ENCODE results near the gene ZSWIM3.
A peak's percentile ranks its signal among the peaks of the same experiment; 100 is the strongest.

The ZSWIM3 gene

GRCh38 chr20:45918182-45918737 lies 60.8 kb downstream of the ZSWIM3 start:
- Histone ChIP-seq H3K9me2 (replicated peaks; ENCODE audit: low read depth, low read length) (no peaks in the 10 kb centered on the region), H3K4me2 (ENCODE audit: low read depth, low read length, poor library complexity, severe bottlenecking) (no peak overlapping the region), H4K20me1 (ENCODE audit: insufficient read depth, low read length, poor library complexity, severe bottlenecking) (no peaks in the 10 kb centered on the region), H3K36me3 (ENCODE audit: insufficient read depth, low read length) (no peaks in the 10 kb centered on the region), H3K9ac (ENCODE audit: low read depth, low read length, poor library complexity, severe bottlenecking) (no peak overlapping the region), H3K4me1 (ENCODE audit: insufficient read depth, low read length, poor library complexity, severe bottlenecking) (no peaks in the 10 kb centered on the region), H3K79me2 (ENCODE audit: insufficient read depth, low read length) (no peaks in the 10 kb centered on the region), H3K27me3 (ENCODE audit: insufficient read depth, low read length, poor library complexity, severe bottlenecking) (no peaks in the 10 kb centered on the region), H2AFZ (ENCODE audit: low read length) (0 out of 2 replicates have a peak overlapping the region, but pooled peaks have one; percentile 7), H3F3A (ENCODE audit: low read depth) (no peaks in the 10 kb centered on the region), H3K4me3 (ENCODE audit: low read length, poor library complexity, severe bottlenecking) (no peak overlapping the region), H3K9me3 (ENCODE audit: insufficient read depth, low read depth, low read length) (no peaks in the 10 kb centered on the region)
- TF ChIP-seq CTCF (conservative IDR thresholded peaks at IDR 0.05; ENCODE audit: low read length) (no peak), EZH2phosphoT487 (IDR thresholded peaks at IDR 0.05; ENCODE audit: borderline replicate concordance) (no peak)

GRCh38 chr20:45918779-45919537 lies 61.5 kb downstream of the ZSWIM3 start:
- Histone ChIP-seq H3K9ac (ENCODE audit: low read depth, low read length, poor library complexity, severe bottlenecking) (no peak overlapping the region), H3K4me3 (ENCODE audit: low read length, poor library complexity, severe bottlenecking) (no peak overlapping the region), H3F3A (ENCODE audit: low read depth) (no peaks in the 10 kb centered on the region), H3K9me2 (replicated peaks; ENCODE audit: low read depth, low read length) (no peaks in the 10 kb centered on the region), H3K27me3 (ENCODE audit: insufficient read depth, low read length, poor library complexity, severe bottlenecking) (no peaks in the 10 kb centered on the region), H3K36me3 (ENCODE audit: insufficient read depth, low read length) (no peaks in the 10 kb centered on the region), H3K9me3 (ENCODE audit: insufficient read depth, low read depth, low read length) (no peaks in the 10 kb centered on the region), H2AFZ (ENCODE audit: low read length) (no peak overlapping the region), H4K20me1 (ENCODE audit: insufficient read depth, low read length, poor library complexity, severe bottlenecking) (no peaks in the 10 kb centered on the region), H3K4me2 (ENCODE audit: low read depth, low read length, poor library complexity, severe bottlenecking) (no peak overlapping the region), H3K79me2 (ENCODE audit: insufficient read depth, low read length) (no peaks in the 10 kb centered on the region), H3K4me1 (ENCODE audit: insufficient read depth, low read length, poor library complexity, severe bottlenecking) (no peaks in the 10 kb centered on the region)
- TF ChIP-seq CTCF (conservative IDR thresholded peaks at IDR 0.05; ENCODE audit: low read length) (no peak), EZH2phosphoT487 (IDR thresholded peaks at IDR 0.05; ENCODE audit: borderline replicate concordance) (no peak)

DNA sequence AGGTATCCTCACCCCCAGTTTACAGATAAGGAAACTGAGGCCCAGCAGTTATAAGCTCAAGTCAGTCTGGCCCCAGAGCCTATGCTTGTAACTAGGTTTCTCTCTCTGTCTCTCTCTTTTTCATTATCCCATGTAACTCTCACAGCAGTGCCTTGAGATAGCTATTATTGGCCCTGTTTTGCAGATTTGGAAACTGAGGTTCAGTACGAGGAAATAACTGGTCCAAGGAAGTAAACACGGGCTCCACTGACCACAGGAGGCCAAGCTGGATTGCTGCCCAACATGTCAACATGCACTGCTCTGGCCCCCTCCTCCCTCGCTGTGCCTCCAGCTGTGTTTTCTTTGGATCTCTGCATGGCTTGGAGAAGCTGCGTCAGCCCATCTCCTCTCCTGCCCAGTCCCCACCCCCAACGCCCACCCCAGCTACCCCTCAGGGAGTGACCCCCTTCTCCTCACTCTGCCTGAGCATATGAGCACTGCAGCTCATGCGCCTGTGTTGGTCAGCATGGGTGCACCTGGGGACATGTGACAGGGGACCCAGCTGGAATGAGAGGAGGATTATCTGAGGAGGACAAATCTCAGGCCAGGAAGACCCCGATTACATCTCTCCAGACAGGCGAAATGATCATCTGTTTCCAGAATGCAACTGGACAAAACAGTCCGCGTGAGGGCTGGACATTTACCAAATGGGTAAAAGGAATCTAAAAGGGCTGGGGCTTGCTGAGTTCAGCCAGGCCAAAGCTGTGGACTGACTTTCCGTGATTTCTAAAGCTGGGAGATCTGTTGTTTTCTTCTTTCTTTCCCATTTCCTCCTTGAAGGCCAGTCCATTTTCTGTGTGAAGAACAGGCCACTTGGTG lies 62.4 kb downstream of the ZSWIM3 start:
- no peak overlapping the region for H3K9ac ChIP-seq (ENCODE audit: low read depth, low read length, poor library complexity, severe bottlenecking)
- no peak overlapping the region for H3K4me2 ChIP-seq (ENCODE audit: low read depth, low read length, poor library complexity, severe bottlenecking)
- H3F3A ChIP-seq (ENCODE audit: low read depth), result no peaks in the 10 kb centered on the region
- no peaks in the 10 kb centered on the region for H3K9me2 ChIP-seq (replicated peaks; ENCODE audit: low read depth, low read length)
- H3K4me1 ChIP-seq (ENCODE audit: insufficient read depth, low read length, poor library complexity, severe bottlenecking), result no peaks in the 10 kb centered on the region
- no peaks in the 10 kb centered on the region for H3K27me3 ChIP-seq (ENCODE audit: insufficient read depth, low read length, poor library complexity, severe bottlenecking)
- no peak overlapping the region for H3K4me3 ChIP-seq (ENCODE audit: low read length, poor library complexity, severe bottlenecking)
- no peaks in the 10 kb centered on the region for H3K79me2 ChIP-seq (ENCODE audit: insufficient read depth, low read length)
- no peaks in the 10 kb centered on the region for H3K9me3 ChIP-seq (ENCODE audit: insufficient read depth, low read depth, low read length)
- TF ChIP-seq CTCF (conservative IDR thresholded peaks at IDR 0.05; ENCODE audit: low read length) (no peak), EZH2phosphoT487 (IDR thresholded peaks at IDR 0.05; ENCODE audit: borderline replicate concordance) (no peak)
- no peaks in the 10 kb centered on the region for H3K36me3 ChIP-seq (ENCODE audit: insufficient read depth, low read length)
- no peaks in the 10 kb centered on the region for H4K20me1 ChIP-seq (ENCODE audit: insufficient read depth, low read length, poor library complexity, severe bottlenecking)
- H2AFZ ChIP-seq (ENCODE audit: low read length), result no peak overlapping the region
